Measurements from ENCODE around the gene LCK. TPM values are rescaled to one million over a fixed set of nuclear protein-coding genes. Genes with fewer than 3 reads are reported as not detected.
"Not testable (repeated sequence)": the region's sequence is repeated elsewhere in the genome, so short reads cannot be mapped to it uniquely, and the experiment has no call there.

The LCK gene
- total RNA-seq, 1 experiment from 2014 or later = 51.0 TPM

- TF ChIP-seq AFF4 (CRISPR knock-in tag; IDR thresholded peaks at IDR 0.05; ENCODE audit: borderline replicate concordance) = no peak
- TF ChIP-seq ZNF416 (CRISPR knock-in tag; IDR thresholded peaks at IDR 0.05) = no peak
Observed at GRCh38 chr1:32275424-32275823, 24.4 kb downstream of the LCK start (continued).

GRCh38 chr1:32276032-32276782 is 25.1 kb downstream of the LCK start:
- CTCF ChIA-PET = interaction anchor here (0.6 to 4.0 kb wide), 5 partner anchors 35 to 72 kb away, joined by 3 to 17 read pairs (median 3); no protein-coding TSS in a partner anchor
- POLR2A ChIA-PET = interaction anchor here (1.1 to 2.8 kb wide), 3 partner anchors 18 to 36 kb away, joined by 7 to 16 read pairs (median 16); no protein-coding TSS in a partner anchor
- DNase-seq (ENCODE audit: low spot score) = no peak
- TF ChIP-seq PREB (CRISPR knock-in tag; IDR thresholded peaks at IDR 0.05; ENCODE audit: borderline replicate concordance) = no peak
- no peak overlapping the region for H3K27ac Mint-ChIP-seq
- H3K9me3 Mint-ChIP-seq = no peaks in the 10 kb centered on the region
- H3K4me1 Mint-ChIP-seq = peaks cover 38% of the 10 kb centered on the region
- peaks cover 25% of the 10 kb centered on the region for H3K36me3 Mint-ChIP-seq
- peak overlapping the region; percentile 37; the same call in 1 of the 2 replicates for H3K4me3 Mint-ChIP-seq
- no peaks in the 10 kb centered on the region for H3K27me3 Mint-ChIP-seq (ENCODE audit: low read depth)
- ATAC-seq = no peak

- peaks cover 20% of the 10 kb centered on the region for H3K36me3 Mint-ChIP-seq
- H3K27ac Mint-ChIP-seq; H3K27me3 Mint-ChIP-seq (ENCODE audit: low read depth); ATAC-seq; POLR2A ChIA-PET; H3K9me3 Mint-ChIP-seq; H3K4me1 Mint-ChIP-seq; H3K4me3 Mint-ChIP-seq; DNase-seq (ENCODE audit: low spot score): not testable (repeated sequence)
- CTCF ChIA-PET = interaction anchor here (1.0 kb wide), 1 partner anchor 67 kb away, joined by 5 read pairs; no protein-coding TSS in a partner anchor
Observed at GRCh38 chr1:32284777-32285176, 33.7 kb downstream of the LCK start.

DNA sequence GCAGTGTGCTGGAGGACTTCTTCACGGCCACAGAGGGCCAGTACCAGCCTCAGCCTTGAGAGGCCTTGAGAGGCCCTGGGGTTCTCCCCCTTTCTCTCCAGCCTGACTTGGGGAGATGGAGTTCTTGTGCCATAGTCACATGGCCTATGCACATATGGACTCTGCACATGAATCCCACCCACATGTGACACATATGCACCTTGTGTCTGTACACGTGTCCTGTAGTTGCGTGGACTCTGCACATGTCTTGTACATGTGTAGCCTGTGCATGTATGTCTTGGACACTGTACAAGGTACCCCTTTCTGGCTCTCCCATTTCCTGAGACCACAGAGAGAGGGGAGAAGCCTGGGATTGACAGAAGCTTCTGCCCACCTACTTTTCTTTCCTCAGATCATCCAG is 34.6 kb downstream of the LCK start:
- TF ChIP-seq ZNF121 (CRISPR knock-in tag; IDR thresholded peaks at IDR 0.05) = no peak
- no peak for TF ChIP-seq IRF2 (CRISPR knock-in tag; IDR thresholded peaks at IDR 0.05; ENCODE audit: borderline replicate concordance, low read depth)
- TF ChIP-seq, protein P1, sequence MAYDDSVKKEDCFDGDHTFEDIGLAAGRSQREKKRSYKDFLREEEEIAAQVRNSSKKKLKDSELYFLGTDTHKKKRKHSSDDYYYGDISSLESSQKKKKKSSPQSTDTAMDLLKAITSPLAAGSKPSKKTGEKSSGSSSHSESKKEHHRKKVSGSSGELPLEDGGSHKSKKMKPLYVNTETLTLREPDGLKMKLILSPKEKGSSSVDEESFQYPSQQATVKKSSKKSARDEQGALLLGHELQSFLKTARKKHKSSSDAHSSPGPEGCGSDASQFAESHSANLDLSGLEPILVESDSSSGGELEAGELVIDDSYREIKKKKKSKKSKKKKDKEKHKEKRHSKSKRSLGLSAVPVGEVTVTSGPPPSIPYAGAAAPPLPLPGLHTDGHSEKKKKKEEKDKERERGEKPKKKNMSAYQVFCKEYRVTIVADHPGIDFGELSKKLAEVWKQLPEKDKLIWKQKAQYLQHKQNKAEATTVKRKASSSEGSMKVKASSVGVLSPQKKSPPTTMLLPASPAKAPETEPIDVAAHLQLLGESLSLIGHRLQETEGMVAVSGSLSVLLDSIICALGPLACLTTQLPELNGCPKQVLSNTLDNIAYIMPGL (CRISPR knock-in tag; IDR thresholded peaks at IDR 0.05) = no peak
- TF ChIP-seq AFF4 (CRISPR knock-in tag; IDR thresholded peaks at IDR 0.05; ENCODE audit: borderline replicate concordance) = no peak
- TF ChIP-seq NR2C2 (CRISPR knock-in tag; IDR thresholded peaks at IDR 0.05) = no peak
- TF ChIP-seq TCF7 (CRISPR knock-in tag; IDR thresholded peaks at IDR 0.05; ENCODE audit: low read depth) = no peak
- no peak for TF ChIP-seq FOXP4 (CRISPR knock-in tag; IDR thresholded peaks at IDR 0.05)
- no peak for TF ChIP-seq GABPB1 (CRISPR knock-in tag; IDR thresholded peaks at IDR 0.05)
- TF ChIP-seq ZNF317 (CRISPR knock-in tag; IDR thresholded peaks at IDR 0.05; ENCODE audit: borderline replicate concordance, low read depth) = no peak
- TF ChIP-seq, protein P2, sequence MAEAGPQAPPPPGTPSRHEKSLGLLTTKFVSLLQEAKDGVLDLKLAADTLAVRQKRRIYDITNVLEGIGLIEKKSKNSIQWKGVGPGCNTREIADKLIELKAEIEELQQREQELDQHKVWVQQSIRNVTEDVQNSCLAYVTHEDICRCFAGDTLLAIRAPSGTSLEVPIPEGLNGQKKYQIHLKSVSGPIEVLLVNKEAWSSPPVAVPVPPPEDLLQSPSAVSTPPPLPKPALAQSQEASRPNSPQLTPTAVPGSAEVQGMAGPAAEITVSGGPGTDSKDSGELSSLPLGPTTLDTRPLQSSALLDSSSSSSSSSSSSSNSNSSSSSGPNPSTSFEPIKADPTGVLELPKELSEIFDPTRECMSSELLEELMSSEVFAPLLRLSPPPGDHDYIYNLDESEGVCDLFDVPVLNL (CRISPR knock-in tag; IDR thresholded peaks at IDR 0.05; ENCODE audit: borderline replicate concordance, low read depth) = no peak
- ATAC-seq (no peak), DNase-seq (ENCODE audit: low spot score) (no peak)
- Mint-ChIP-seq H3K9me3 (no peaks in the 10 kb centered on the region), H3K4me3 (no peak overlapping the region), H3K27me3 (ENCODE audit: low read depth) (no peaks in the 10 kb centered on the region), H3K27ac (no peak overlapping the region), H3K36me3 (peaks cover 16% of the 10 kb centered on the region), H3K4me1 (peaks cover 3% of the 10 kb centered on the region; the same call in 1 of the 2 replicates)
- ChIA-PET POLR2A (no interaction called here), CTCF (no interaction called here)
